Nephron (organoid): Measurements from ENCODE around the gene TDP2.

Source experiments
- H3K27ac Mint-ChIP-seq, 3 experiments: 2 replicates each; pipeline ENCODE4 v1.8.0; 2020; ENCODE audit warnings: mixed read lengths in 3 of 3, mild to moderate bottlenecking in 2 of 3, moderate library complexity in 1 of 3
- H3K27me3 Mint-ChIP-seq: 2 replicates; pipeline ENCODE4 v1.8.0; 2021; ENCODE audit warnings: low read depth, mild to moderate bottlenecking, moderate library complexity, mixed read lengths
- H3K36me3 Mint-ChIP-seq: 2 replicates; pipeline ENCODE4 v1.8.0; 2020; ENCODE audit warnings: low read depth, mixed read lengths
- H3K4me1 Mint-ChIP-seq: 2 replicates; pipeline ENCODE4 v1.8.0; 2020; ENCODE audit warnings: mixed read lengths
- H3K4me3 Mint-ChIP-seq, 3 experiments: 2 replicates each; pipeline ENCODE4 v1.8.0; 2020; ENCODE audit warnings: mild to moderate bottlenecking in 3 of 3, mixed read lengths in 3 of 3, moderate library complexity in 2 of 3
- H3K9me3 Mint-ChIP-seq: 2 replicates; pipeline ENCODE4 v1.8.0; 2020; ENCODE audit warnings: mixed read lengths
- TF ChIP-seq, protein P1 (sequence below), 3 experiments: fragments of 200-600 bp; sonication (generic); IDR thresholded peaks; one replicate each; pipeline ENCODE4 v1.5.0; 2021; ENCODE audit warnings: antibody characterized with exemption in 3 of 3; ENCODE audit not compliant: unreplicated experiment in 3 of 3

Gene TDP2

DNA sequence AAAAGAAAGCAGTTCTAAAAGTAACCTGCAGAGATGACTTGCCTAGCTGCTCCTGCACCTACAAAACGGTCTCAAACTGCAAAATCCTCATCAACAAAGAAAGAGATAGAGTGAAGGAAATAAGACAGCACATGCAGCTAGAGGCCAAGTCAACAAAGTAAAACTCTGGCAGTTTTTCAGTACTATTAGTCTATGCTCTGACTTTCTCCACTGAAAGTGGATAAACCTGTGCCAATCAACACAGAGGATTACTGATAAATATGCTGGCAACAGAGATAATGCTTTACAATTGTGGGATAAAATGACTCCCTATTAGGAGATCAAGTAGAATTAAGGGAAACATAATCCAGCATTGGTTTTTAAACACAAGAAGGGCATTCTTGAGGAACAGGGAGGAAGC, 34.1 kb downstream of the TDP2 start:
- TF ChIP-seq, protein P1, sequence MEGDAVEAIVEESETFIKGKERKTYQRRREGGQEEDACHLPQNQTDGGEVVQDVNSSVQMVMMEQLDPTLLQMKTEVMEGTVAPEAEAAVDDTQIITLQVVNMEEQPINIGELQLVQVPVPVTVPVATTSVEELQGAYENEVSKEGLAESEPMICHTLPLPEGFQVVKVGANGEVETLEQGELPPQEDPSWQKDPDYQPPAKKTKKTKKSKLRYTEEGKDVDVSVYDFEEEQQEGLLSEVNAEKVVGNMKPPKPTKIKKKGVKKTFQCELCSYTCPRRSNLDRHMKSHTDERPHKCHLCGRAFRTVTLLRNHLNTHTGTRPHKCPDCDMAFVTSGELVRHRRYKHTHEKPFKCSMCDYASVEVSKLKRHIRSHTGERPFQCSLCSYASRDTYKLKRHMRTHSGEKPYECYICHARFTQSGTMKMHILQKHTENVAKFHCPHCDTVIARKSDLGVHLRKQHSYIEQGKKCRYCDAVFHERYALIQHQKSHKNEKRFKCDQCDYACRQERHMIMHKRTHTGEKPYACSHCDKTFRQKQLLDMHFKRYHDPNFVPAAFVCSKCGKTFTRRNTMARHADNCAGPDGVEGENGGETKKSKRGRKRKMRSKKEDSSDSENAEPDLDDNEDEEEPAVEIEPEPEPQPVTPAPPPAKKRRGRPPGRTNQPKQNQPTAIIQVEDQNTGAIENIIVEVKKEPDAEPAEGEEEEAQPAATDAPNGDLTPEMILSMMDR (IDR thresholded peaks at IDR 0.05; ENCODE audit: unreplicated experiment in 3 of 3) = no peak
- H3K4me3 Mint-ChIP-seq = no peak overlapping the region
- peaks cover 8% of the 10 kb centered on the region for H3K9me3 Mint-ChIP-seq
- no peak overlapping the region for H3K27ac Mint-ChIP-seq
- H3K27me3 Mint-ChIP-seq = no peaks in the 10 kb centered on the region
- H3K4me1 Mint-ChIP-seq = peaks cover 14% of the 10 kb centered on the region
- no peaks in the 10 kb centered on the region for H3K36me3 Mint-ChIP-seq

DNA sequence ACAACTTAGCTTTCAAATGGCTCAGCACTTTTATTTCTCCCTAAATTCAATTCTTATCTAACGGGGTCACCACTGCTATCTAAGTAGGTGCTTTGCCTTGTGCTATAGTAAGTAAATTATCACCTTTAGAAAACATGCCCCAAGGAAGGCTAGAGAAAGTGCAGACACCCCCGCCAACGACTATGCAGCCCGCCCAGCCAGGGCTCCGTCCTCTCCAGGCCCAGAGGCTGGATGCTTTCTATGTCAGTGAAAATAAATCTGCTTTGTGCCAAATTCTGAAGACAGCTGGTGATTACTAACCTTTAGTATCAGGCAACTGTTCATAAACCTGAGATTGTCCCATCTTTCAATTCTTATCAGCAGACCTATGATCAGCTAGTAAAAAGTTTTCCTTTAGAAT, 35.0 kb downstream of the TDP2 start:
- peaks cover 8% of the 10 kb centered on the region for H3K9me3 Mint-ChIP-seq
- TF ChIP-seq, protein P1 (IDR thresholded peaks at IDR 0.05; ENCODE audit: unreplicated experiment in 3 of 3) = no peak
- no peak overlapping the region for H3K4me3 Mint-ChIP-seq
- peaks cover 14% of the 10 kb centered on the region for H3K4me1 Mint-ChIP-seq
- H3K27ac Mint-ChIP-seq = no peak overlapping the region
- H3K27me3 Mint-ChIP-seq = no peaks in the 10 kb centered on the region
- no peaks in the 10 kb centered on the region for H3K36me3 Mint-ChIP-seq

DNA sequence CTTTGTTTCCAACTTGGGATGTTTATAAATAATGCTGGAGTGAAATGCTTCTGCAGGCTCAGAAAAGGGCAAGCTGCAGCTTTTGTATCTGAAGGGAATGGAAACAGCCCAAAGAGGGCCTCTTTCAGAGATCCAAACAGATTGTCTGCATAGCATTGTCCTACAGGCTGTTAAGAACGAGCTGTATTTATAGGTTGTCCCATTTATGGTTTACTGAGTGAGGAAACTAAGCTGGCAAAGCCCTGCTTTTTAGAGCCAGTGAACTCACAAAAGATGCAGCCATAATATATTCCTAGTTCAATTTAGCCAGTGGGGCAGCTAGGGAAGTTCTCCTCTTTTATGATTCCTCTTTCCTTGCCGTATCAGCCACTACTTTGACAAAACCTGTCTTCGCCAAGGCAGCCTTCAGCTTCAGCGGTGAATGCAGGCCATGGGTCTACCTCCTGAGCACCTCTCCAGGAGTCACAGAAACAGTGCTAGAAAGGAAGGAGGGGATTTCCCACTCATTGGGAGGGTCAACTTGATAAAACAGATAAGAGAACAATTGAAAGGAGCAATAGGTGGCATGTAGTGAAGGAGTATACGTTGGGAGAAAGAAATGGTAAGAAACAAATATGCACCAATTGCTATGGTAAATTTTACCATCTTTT, 35.7 kb downstream of the TDP2 start:
- Mint-ChIP-seq H3K4me1 (peaks cover 14% of the 10 kb centered on the region), H3K4me3 (no peak overlapping the region), H3K9me3 (peaks cover 3% of the 10 kb centered on the region), H3K27me3 (no peaks in the 10 kb centered on the region), H3K27ac (no peak overlapping the region), H3K36me3 (no peaks in the 10 kb centered on the region)
- TF ChIP-seq, protein P1 (IDR thresholded peaks at IDR 0.05; ENCODE audit: unreplicated experiment in 3 of 3) = no peak

DNA sequence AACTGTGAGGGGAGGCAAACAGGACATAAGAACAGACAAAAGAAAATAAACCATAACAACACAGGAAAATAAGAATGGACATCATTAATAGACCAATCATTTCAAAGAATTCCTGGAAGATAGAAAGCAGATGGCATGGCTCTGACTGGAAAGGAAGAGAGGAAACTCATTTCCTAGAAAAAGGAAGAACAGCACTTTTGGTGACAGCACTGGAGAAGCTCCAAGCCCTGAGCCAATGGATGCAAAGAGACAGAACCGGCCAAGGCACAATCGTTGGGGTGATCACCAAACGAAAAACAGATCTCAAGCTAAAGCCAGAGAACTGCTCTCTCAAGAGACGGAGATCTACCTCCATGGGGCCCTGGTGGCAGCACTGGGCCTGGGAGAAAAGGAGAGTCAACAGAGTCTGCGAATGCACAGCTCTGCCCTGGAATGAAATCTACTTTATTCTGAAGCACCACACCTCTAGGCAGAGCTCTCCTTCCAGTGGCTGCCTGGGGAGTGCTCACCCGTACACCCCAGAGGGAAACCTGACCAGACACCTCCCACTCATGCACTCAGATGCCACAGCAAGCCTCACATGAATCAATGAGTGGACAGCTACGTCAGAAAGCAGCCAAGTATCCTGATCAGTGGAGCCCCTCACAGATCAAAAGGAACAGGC, 44.9 kb downstream of the TDP2 start:
- TF ChIP-seq, protein P1 (IDR thresholded peaks at IDR 0.05; ENCODE audit: unreplicated experiment in 3 of 3) = no peak
- H3K4me3 Mint-ChIP-seq = no peak overlapping the region
- H3K27me3 Mint-ChIP-seq = peaks cover 3% of the 10 kb centered on the region
- no peaks in the 10 kb centered on the region for H3K36me3 Mint-ChIP-seq
- H3K4me1 Mint-ChIP-seq = no peaks in the 10 kb centered on the region
- no peak overlapping the region for H3K27ac Mint-ChIP-seq
- H3K9me3 Mint-ChIP-seq = no peaks in the 10 kb centered on the region

DNA sequence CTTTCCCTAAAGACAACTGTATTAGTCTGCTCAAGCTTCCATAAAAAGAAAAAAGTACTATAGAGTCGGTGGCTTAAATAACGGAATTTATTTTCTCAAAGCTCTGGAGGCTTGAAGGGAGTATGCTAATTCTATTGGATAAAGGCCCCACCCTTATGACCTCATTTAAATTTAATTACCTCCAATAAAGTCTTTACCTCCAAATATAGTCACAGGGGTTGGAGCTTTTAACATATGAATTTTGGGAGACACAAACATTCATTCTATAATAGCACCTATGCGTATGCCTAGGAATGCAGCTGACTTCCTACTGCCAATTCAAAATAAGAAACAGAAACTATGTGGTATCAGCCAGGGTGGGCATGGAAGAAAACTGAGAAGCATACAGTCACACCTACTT, 46.1 kb downstream of the TDP2 start:
- Mint-ChIP-seq H3K36me3 (no peaks in the 10 kb centered on the region), H3K27me3 (peaks cover 3% of the 10 kb centered on the region), H3K4me1 (no peaks in the 10 kb centered on the region), H3K27ac (no peak overlapping the region), H3K9me3 (no peaks in the 10 kb centered on the region), H3K4me3 (no peak overlapping the region)
- TF ChIP-seq, protein P1 (IDR thresholded peaks at IDR 0.05; ENCODE audit: unreplicated experiment in 3 of 3) = no peak

DNA sequence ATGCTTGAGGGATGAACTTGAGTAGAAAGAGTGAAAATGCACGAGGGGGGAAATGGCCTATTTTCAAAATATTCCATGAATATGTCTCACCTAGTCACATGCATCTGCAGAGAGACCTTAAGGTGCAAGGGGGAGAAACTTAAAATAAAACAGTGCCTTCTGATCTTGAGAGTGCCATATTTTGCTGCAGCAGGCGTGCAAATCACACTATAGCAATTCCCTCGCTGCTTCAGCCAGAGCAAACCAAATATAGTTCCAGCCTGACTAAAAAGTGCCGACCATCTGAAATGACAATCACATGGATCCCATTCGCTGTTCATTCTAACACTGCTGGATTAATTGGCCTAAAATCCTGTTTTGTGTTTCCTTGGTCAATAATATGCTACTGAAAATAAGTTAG, 47.0 kb downstream of the TDP2 start:
- no peak overlapping the region for H3K4me3 Mint-ChIP-seq
- H3K27ac Mint-ChIP-seq = no peak overlapping the region
- no peaks in the 10 kb centered on the region for H3K36me3 Mint-ChIP-seq
- no peaks in the 10 kb centered on the region for H3K9me3 Mint-ChIP-seq
- peaks cover 3% of the 10 kb centered on the region for H3K27me3 Mint-ChIP-seq
- TF ChIP-seq, protein P1 (IDR thresholded peaks at IDR 0.05; ENCODE audit: unreplicated experiment in 3 of 3) = no peak
- H3K4me1 Mint-ChIP-seq = no peaks in the 10 kb centered on the region
